BJ (cell line): ENCODE results near the gene GNAI1. TPM values are rescaled to one million over a fixed set of nuclear protein-coding genes. Genes with fewer than 3 reads are reported as not detected.

Experiments
- CTCF ChIA-PET: fragments of 350-600 bp; formaldehyde crosslinking; extraction: SDS; loops from one replicate; lab custom pipeline; 2021; ENCODE audit warnings: antibody characterized with exemption, inconsistent platforms; lab: Yijun Ruan, JAX
- POLR2A ChIA-PET: fragments of 300-600 bp; sonication (Branson Sonifier 250); formaldehyde crosslinking; extraction: SDS; loops from one replicate; lab custom pipeline; 2021; ENCODE audit warnings: antibody characterized with exemption; lab: Charles Lee
- DNase-seq: peaks from one replicate; pipeline ENCODE4 v3.0.0-alpha.2; 2011; ENCODE audit warnings: low read depth
- H3K27me3 ChIP-seq: 2 replicates; pipeline ENCODE4 v1.6.0; 2011; ENCODE audit warnings: low read length; ENCODE audit not compliant: control insufficient read depth, insufficient read depth
- H3K36me3 ChIP-seq: 2 replicates; pipeline ENCODE4 v1.5.1; 2011; ENCODE audit warnings: low read length; ENCODE audit not compliant: control insufficient read depth, insufficient read depth
- H3K4me3 ChIP-seq: 2 replicates; pipeline ENCODE4 v1.5.1; 2011; ENCODE audit warnings: low read depth, mild to moderate bottlenecking, control low read depth, low read length
- CTCF ChIP-seq: IDR thresholded peaks from 2 replicates; pipeline ENCODE4 v1.5.1; 2011; ENCODE audit warnings: low read depth, mild to moderate bottlenecking, control low read depth, inconsistent platforms, low read length, moderate library complexity; ENCODE audit not compliant: insufficient read depth
- polyA plus RNA-seq: library from polyadenylated mRNA; depleted of rRNA; stranded (reverse); fragments of >200 nt; gene quantifications from 2 replicates; pipeline ENCODE4 v1.2.3, GENCODE V29; 2011

The GNAI1 gene
- polyA plus RNA-seq, 1 experiment: 19.4 TPM

DNA sequence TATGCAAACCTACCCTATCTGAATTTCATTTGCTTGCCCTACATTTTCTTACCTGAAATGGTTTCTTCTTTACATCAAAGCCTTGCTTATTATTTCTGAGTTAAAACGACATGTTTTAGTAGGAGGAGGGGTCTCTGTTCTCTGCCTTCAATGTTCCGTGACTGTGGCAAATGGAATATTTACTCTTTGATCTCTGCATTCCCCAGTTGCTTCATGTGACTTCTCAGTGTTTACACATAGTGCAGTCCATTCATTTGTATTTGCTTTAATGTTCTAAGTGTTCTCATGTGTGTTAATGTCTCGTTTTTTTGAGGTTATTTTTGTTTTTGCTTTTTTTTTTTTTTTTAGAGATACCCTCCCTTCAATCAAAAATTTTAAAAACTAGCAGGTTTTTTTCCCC, 75.8 kb downstream of the GNAI1 start:
- no peak for DNase-seq
- POLR2A ChIA-PET: no interaction called here
- Histone ChIP-seq H3K27me3 (no peaks in the 10 kb centered on the region), H3K4me3 (no peak overlapping the region), H3K36me3 (peaks cover 2% of the 10 kb centered on the region)
- CTCF ChIA-PET: no interaction called here
- TF ChIP-seq CTCF: no peak

- H3K36me3 ChIP-seq: peaks cover 2% of the 10 kb centered on the region
- no peak for TF ChIP-seq CTCF
- no peak overlapping the region for H3K4me3 ChIP-seq
- H3K27me3 ChIP-seq: no peaks in the 10 kb centered on the region
- ChIA-PET CTCF (no interaction called here), POLR2A (no interaction called here)
- no peak for DNase-seq
Measured at GRCh38 chr7:80213814-80214213, 79.2 kb downstream of the GNAI1 start.

DNA sequence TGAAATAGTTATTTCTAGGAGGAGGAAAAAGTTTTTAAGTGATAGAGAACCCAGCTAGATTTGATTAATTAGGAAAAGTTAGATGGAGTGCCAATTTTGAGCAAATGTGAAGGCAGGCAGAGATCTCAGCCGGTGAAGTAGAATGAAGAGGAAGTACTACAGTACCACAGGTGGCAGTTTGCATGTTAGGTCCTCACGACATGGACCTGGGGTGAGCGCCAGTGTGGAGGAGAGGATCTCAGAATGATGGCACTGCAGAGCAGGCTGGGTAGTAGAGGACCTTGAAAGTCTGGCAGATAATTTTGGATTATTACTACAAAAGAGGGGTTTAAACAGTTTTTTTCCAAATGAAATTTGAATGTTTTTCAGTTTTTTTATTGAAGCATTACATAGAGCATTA, 81.1 kb downstream of the GNAI1 start:
- POLR2A ChIA-PET: no interaction called here
- no peak for TF ChIP-seq CTCF

GRCh38 chr7:80216996-80217842, 82.6 kb downstream of the GNAI1 start:
- H3K4me3 ChIP-seq: no peak overlapping the region
- ChIA-PET POLR2A (no interaction called here), CTCF (no interaction called here)
- no peak for TF ChIP-seq CTCF
- no peak for DNase-seq
- H3K27me3 ChIP-seq: no peaks in the 10 kb centered on the region
- H3K36me3 ChIP-seq: peaks cover 2% of the 10 kb centered on the region

More for the DNA sequence above, 81.1 kb downstream of the GNAI1 start:
- CTCF ChIA-PET: no interaction called here
- Histone ChIP-seq H3K4me3 (no peak overlapping the region), H3K27me3 (no peaks in the 10 kb centered on the region), H3K36me3 (peaks cover 2% of the 10 kb centered on the region)
- DNase-seq: no peak

DNA sequence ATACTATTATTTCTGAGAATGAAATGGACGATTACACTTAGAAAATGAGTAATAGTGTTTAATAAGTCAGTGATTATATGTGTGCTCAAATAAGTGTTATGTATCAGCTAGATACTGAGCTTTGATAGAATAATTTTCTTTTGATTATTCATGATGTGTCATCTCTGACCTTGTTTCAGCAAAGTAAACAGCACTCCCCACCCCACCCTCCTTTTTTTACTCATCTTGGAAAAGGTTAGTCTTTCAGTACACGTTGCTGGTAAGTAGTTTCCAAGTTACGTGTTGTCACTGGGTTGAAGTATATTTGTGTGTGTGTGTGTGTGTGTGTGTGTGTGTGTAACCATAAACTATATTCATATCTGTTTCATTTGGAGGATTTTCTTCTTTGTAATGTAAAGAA, 84.1 kb downstream of the GNAI1 start:
- ChIA-PET POLR2A (no interaction called here), CTCF (interaction anchor here (0.7 kb wide), 1 partner anchor 10 kb away, joined by 4 read pairs; no protein-coding TSS in a partner anchor)
- H3K27me3 ChIP-seq: no peaks in the 10 kb centered on the region
- no peak overlapping the region for H3K4me3 ChIP-seq
- TF ChIP-seq CTCF: no peak
- DNase-seq: no peak
- no peaks in the 10 kb centered on the region; the same call in 1 of the 2 replicates for H3K36me3 ChIP-seq
